HEK293T (cell line): ENCODE measurements around the gene TMEM61.

Source experiments
- ELF4 ChIP-seq: fragments of 450-650 bp; IDR thresholded peaks from 2 replicates; pipeline ENCODE4 v1.6.1; 2017; ENCODE audit warnings: antibody characterized with exemption
- FOXA1 ChIP-seq: fragments of 450-650 bp; IDR thresholded peaks from 2 replicates; pipeline ENCODE4 v1.6.1; 2016; ENCODE audit warnings: mild to moderate bottlenecking
- FOXM1 ChIP-seq: fragments of 450-650 bp; IDR thresholded peaks from 2 replicates; pipeline ENCODE4 v1.6.1; 2017; ENCODE audit warnings: mild to moderate bottlenecking, borderline replicate concordance
- HDGF ChIP-seq: fragments of 450-650 bp; IDR thresholded peaks from 2 replicates; pipeline ENCODE4 v1.6.1; 2017; ENCODE audit warnings: antibody characterized with exemption, borderline replicate concordance
- L3MBTL2 ChIP-seq: fragments of 450-650 bp; conservative IDR thresholded peaks from 2 replicates; pipeline ENCODE4 v1.6.1; 2016; ENCODE audit warnings: mild to moderate bottlenecking
- LEF1 ChIP-seq: fragments of 450-650 bp; IDR thresholded peaks from 2 replicates; pipeline ENCODE4 v1.6.1; 2017; ENCODE audit warnings: mild to moderate bottlenecking, borderline replicate concordance
- PKNOX1 ChIP-seq: fragments of 450-650 bp; IDR thresholded peaks from 2 replicates; pipeline ENCODE4 v1.6.1; 2016
- SP1 ChIP-seq: fragments of 450-650 bp; IDR thresholded peaks from 2 replicates; pipeline ENCODE4 v1.6.1; 2017

DNA sequence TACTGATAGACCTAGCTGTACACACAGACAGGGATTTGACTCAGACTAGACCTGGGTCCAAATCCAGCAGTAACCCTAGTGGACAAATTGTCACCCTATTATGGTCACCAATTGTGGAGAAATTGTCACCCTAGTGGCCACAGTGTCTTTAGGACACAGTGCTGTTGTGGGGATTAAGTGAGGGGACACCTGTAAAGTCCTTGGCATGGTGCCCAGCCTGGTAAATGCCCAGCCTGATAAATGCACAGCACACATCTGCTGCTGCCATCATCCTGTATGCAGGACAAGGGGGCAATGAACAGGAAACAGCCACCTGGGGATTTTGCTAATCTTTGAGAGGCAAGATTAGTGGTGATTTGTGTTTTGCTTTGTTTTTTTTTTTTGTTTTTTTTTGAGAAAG, 2.3 kb downstream of the TMEM61 start:
- TF ChIP-seq LEF1 = no peak
- TF ChIP-seq FOXM1 = no peak
- no peak for TF ChIP-seq HDGF
- TF ChIP-seq PKNOX1 = no peak
- TF ChIP-seq FOXA1 = no peak
- no peak for TF ChIP-seq SP1
- TF ChIP-seq ELF4 = no peak
- TF ChIP-seq L3MBTL2 = no peak
